ENCODE results near the gene KLRC3.

- TF ChIP-seq, protein P1, sequence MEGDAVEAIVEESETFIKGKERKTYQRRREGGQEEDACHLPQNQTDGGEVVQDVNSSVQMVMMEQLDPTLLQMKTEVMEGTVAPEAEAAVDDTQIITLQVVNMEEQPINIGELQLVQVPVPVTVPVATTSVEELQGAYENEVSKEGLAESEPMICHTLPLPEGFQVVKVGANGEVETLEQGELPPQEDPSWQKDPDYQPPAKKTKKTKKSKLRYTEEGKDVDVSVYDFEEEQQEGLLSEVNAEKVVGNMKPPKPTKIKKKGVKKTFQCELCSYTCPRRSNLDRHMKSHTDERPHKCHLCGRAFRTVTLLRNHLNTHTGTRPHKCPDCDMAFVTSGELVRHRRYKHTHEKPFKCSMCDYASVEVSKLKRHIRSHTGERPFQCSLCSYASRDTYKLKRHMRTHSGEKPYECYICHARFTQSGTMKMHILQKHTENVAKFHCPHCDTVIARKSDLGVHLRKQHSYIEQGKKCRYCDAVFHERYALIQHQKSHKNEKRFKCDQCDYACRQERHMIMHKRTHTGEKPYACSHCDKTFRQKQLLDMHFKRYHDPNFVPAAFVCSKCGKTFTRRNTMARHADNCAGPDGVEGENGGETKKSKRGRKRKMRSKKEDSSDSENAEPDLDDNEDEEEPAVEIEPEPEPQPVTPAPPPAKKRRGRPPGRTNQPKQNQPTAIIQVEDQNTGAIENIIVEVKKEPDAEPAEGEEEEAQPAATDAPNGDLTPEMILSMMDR (IDR thresholded peaks at IDR 0.05): no peak
- TF ChIP-seq POLR2A (IDR thresholded peaks at IDR 0.05): no peak
Observed at GRCh38 chr12:10395390-10395998, 24.9 kb downstream of the KLRC3 start.
